DOHH2 (cell line): Measurements from ENCODE around the gene SENP3.

Experiments used
- H3F3A ChIP-seq: fragments of 200-600 bp; sonication (generic), shearing (Covaris generic); 2 replicates; pipeline ENCODE4 v1.6.0; 2016; ENCODE audit warnings: antibody characterized with exemption, mild to moderate bottlenecking; ENCODE audit not compliant: control insufficient read depth, insufficient read depth
- H3K27ac ChIP-seq: fragments of 200-600 bp; sonication (generic); 2 replicates; pipeline ENCODE4 v1.5.1; 2014; ENCODE audit warnings: low read depth, mild to moderate bottlenecking, low read length, moderate library complexity
- H3K27me3 ChIP-seq: fragments of 200-600 bp; sonication (generic); 2 replicates; pipeline ENCODE4 v1.6.1; 2014; ENCODE audit warnings: mild to moderate bottlenecking, low read length, mixed read lengths; ENCODE audit not compliant: control insufficient read depth
- H3K36me3 ChIP-seq: fragments of 200-600 bp; sonication (generic); 2 replicates; pipeline ENCODE4 v1.6.1; 2014; ENCODE audit warnings: mild to moderate bottlenecking, low read length, moderate library complexity, mixed read lengths; ENCODE audit not compliant: control insufficient read depth
- H3K4me1 ChIP-seq: fragments of 200-600 bp; sonication (generic); 2 replicates; pipeline ENCODE4 v1.6.1; 2014; ENCODE audit warnings: mild to moderate bottlenecking, low read length, mixed read lengths; ENCODE audit not compliant: control insufficient read depth
- H3K4me2 ChIP-seq: fragments of 200-600 bp; sonication (generic); 2 replicates; pipeline ENCODE4 v1.6.0; 2014; ENCODE audit warnings: mild to moderate bottlenecking, low read length, moderate library complexity
- H3K4me3 ChIP-seq: fragments of 200-600 bp; sonication (generic); 2 replicates; pipeline ENCODE4 v1.5.1; 2014; ENCODE audit warnings: mild to moderate bottlenecking, low read length, mixed read lengths
- H3K79me2 ChIP-seq: fragments of 200-600 bp; sonication (generic); 2 replicates; pipeline ENCODE4 v1.6.1; 2014; ENCODE audit warnings: mild to moderate bottlenecking, low read length, mixed read lengths; ENCODE audit not compliant: control insufficient read depth
- H3K9me2 ChIP-seq: fragments of 200-600 bp; sonication (generic); replicated peaks from 2 replicates; pipeline ENCODE4 v1.6.1; 2014; ENCODE audit warnings: mild to moderate bottlenecking, low read length, mixed read lengths; ENCODE audit not compliant: control insufficient read depth
- H3K9me3 ChIP-seq: fragments of 200-600 bp; sonication (generic); 2 replicates; pipeline ENCODE4 v1.6.1; 2014; ENCODE audit warnings: antibody characterized with exemption, low read length, mixed read lengths; ENCODE audit not compliant: control insufficient read depth, insufficient read depth
- H4K20me1 ChIP-seq: fragments of 200-600 bp; sonication (generic); 2 replicates; pipeline ENCODE4 v1.6.0; 2014; ENCODE audit warnings: low read depth, mild to moderate bottlenecking, antibody characterized with exemption, low read length, moderate library complexity; ENCODE audit not compliant: control insufficient read depth, insufficient read depth
- CTCF ChIP-seq: fragments of 200-600 bp; sonication (generic); IDR thresholded peaks from one replicate; pipeline ENCODE4 v1.5.1; 2014; ENCODE audit warnings: antibody characterized with exemption, mild to moderate bottlenecking, low read depth, low read length; ENCODE audit not compliant: poor library complexity, severe bottlenecking
- EZH2phosphoT487 ChIP-seq: fragments of 200-600 bp; sonication (generic); IDR thresholded peaks from 2 replicates; pipeline ENCODE4 v1.6.1; 2017; ENCODE audit warnings: borderline replicate concordance, mild to moderate bottlenecking, antibody characterized with exemption, low read length, moderate library complexity, mixed read lengths

The SENP3 gene

DNA sequence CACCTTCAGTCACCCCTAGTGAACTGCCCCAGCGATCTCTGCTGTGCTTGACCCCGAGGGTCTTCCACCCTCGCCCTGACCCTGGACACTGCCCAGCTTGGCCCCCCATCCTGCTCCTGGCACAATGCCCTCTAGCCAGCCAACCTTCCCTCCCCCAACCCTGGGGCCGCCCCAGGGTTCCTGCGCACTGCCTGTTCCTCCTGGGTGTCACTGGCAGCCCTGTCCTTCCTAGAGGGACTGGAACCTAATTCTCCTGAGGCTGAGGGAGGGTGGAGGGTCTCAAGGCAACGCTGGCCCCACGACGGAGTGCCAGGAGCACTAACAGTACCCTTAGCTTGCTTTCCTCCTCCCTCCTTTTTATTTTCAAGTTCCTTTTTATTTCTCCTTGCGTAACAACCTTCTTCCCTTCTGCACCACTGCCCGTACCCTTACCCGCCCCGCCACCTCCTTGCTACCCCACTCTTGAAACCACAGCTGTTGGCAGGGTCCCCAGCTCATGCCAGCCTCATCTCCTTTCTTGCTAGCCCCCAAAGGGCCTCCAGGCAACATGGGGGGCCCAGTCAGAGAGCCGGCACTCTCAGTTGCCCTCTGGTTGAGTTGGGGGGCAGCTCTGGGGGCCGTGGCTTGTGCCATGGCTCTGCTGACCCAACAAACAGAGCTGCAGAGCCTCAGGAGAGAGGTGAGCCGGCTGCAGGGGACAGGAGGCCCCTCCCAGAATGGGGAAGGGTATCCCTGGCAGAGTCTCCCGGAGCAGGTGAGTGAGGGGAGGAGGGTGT is 3.0 kb upstream of the SENP3 start, which contains the start of gene TNFSF13:
Gene TNFSF13 (plus strand): TSS at position 207 of the 776 bp plus-strand sequence. CDS start 290 bp downstream, at position 497.
- Histone ChIP-seq H3K27ac (no peak within 1 kb of the TSS), H3K36me3 (peaks cover 16% of the 10 kb centered on the region), H3K9me2 (no peaks in the 10 kb centered on the region), H3K9me3 (no peaks in the 10 kb centered on the region), H3K79me2 (peaks cover 26% of the 10 kb centered on the region), H3K4me3 (peak within 1 kb of the TSS; percentile 14; the same call in 1 of the 2 replicates), H3K27me3 (peaks cover 9% of the 10 kb centered on the region), H3K4me1 (peaks cover 42% of the 10 kb centered on the region), H3K4me2 (peak within 1 kb of the TSS; percentile 33; the same call in 1 of the 2 replicates), H4K20me1 (no peaks in the 10 kb centered on the region), H3F3A (0 out of 2 replicates have a peak, but pooled peaks cover 3% of the 10 kb centered on the region)
- TF ChIP-seq CTCF: no peak
- TF ChIP-seq EZH2phosphoT487: no peak

GRCh38 chr17:7559320-7560171 is 2.2 kb upstream of the SENP3 start:
- Histone ChIP-seq H3K27me3 (peaks cover 7% of the 10 kb centered on the region), H3K9me3 (no peaks in the 10 kb centered on the region), H3K36me3 (peaks cover 24% of the 10 kb centered on the region), H3K27ac (no peak overlapping the region), H4K20me1 (no peaks in the 10 kb centered on the region), H3K4me2 (peak overlapping the region; percentile 92), H3K79me2 (peaks cover 34% of the 10 kb centered on the region), H3K4me1 (peaks cover 49% of the 10 kb centered on the region), H3K4me3 (peak overlapping the region; percentile 79; the same call in 1 of the 2 replicates), H3F3A (0 out of 2 replicates have a peak, but pooled peaks cover 3% of the 10 kb centered on the region), H3K9me2 (no peaks in the 10 kb centered on the region)
- no peak for TF ChIP-seq EZH2phosphoT487
- no peak for TF ChIP-seq CTCF

DNA sequence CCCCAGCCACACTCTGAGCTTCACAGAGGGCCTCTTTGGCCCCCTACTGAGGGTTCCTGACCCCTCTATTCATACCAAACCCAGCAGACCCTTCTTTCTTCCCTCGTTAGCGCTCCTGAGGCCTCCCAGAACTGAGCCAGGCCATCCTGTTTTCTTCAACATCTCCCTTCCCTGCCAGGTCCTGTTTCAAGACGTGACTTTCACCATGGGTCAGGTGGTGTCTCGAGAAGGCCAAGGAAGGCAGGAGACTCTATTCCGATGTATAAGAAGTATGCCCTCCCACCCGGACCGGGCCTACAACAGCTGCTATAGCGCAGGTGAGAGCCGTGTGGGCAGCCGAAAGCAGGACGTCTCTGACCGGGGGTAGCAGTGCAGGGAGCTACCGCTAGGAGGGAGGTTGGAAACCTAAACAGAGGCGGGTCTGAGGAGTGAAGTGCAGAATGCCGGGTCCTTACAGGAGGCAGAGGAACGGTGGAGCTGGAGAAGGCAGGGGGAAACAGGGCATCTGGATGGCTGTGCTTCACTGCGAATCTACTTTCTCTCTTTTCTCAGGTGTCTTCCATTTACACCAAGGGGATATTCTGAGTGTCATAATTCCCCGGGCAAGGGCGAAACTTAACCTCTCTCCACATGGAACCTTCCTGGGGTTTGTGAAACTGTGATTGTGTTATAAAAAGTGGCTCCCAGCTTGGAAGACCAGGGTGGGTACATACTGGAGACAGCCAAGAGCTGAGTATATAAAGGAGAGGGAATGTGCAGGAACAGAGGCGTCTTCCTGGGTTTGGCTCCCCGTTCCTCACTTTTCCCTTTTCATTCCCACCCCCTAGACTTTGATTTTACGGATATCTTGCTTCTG is 1.3 kb upstream of the SENP3 start:
- H4K20me1 ChIP-seq: no peaks in the 10 kb centered on the region
- H3K4me2 ChIP-seq: peak overlapping the region; percentile 92
- H3K9me2 ChIP-seq: no peaks in the 10 kb centered on the region
- H3F3A ChIP-seq: 0 out of 2 replicates have a peak, but pooled peaks cover 3% of the 10 kb centered on the region
- peaks cover 49% of the 10 kb centered on the region for H3K4me1 ChIP-seq
- no peaks in the 10 kb centered on the region for H3K9me3 ChIP-seq
- no peak overlapping the region; the same call in 1 of the 2 replicates for H3K27ac ChIP-seq
- H3K79me2 ChIP-seq: peaks cover 43% of the 10 kb centered on the region
- H3K27me3 ChIP-seq: peaks cover 7% of the 10 kb centered on the region
- peak overlapping the region; percentile 79 for H3K4me3 ChIP-seq
- H3K36me3 ChIP-seq: peaks cover 33% of the 10 kb centered on the region
- TF ChIP-seq EZH2phosphoT487 (no peak), CTCF (no peak)
